MCF 10A (cell line): ENCODE measurements around the gene IFNA1. TPM values are rescaled to one million over a fixed set of nuclear protein-coding genes. Genes with fewer than 3 reads are reported as not detected.

Experiments
- BruUV-seq: library from RNA; stranded (reverse); fragments of 400-500 nt; replicated peaks from 2 replicates; lab custom pipeline; 2021; lab: Mats Ljungman, UMichigan
- CTCF ChIA-PET: fragments of 300-600 bp; sonication (Branson Sonifier 250); formaldehyde crosslinking; extraction: SDS; loops from one replicate; lab custom pipeline; 2021; ENCODE audit warnings: antibody characterized with exemption, inconsistent platforms; lab: Yijun Ruan, JAX
- POLR2A ChIA-PET: fragments of 300-600, 350-650 bp; sonication (Branson Sonifier 250); formaldehyde crosslinking; extraction: SDS; loops from one replicate; lab custom pipeline; 2020; ENCODE audit warnings: antibody characterized with exemption, inconsistent platforms; lab: Yijun Ruan, JAX
- DNase-seq: peaks from one replicate; pipeline ENCODE4 v3.0.0-alpha.2; 2018; ENCODE audit not compliant: unreplicated experiment
- H3K27ac Mint-ChIP-seq: one replicate; pipeline ENCODE4 v1.8.0; 2022; ENCODE audit warnings: mild to moderate bottlenecking, low read depth, mixed read lengths; ENCODE audit not compliant: unreplicated experiment
- H3K27me3 Mint-ChIP-seq: one replicate; pipeline ENCODE4 v1.8.0; 2022; ENCODE audit warnings: mixed read lengths; ENCODE audit not compliant: insufficient read depth, unreplicated experiment
- H3K36me3 Mint-ChIP-seq: one replicate; pipeline ENCODE4 v1.8.0; 2022; ENCODE audit warnings: mild to moderate bottlenecking, moderate library complexity, mixed read lengths; ENCODE audit not compliant: insufficient read depth, unreplicated experiment
- H3K4me1 Mint-ChIP-seq: one replicate; pipeline ENCODE4 v1.8.0; 2022; ENCODE audit warnings: mixed read lengths; ENCODE audit not compliant: insufficient read depth, unreplicated experiment
- H3K4me3 Mint-ChIP-seq: one replicate; pipeline ENCODE4 v1.8.0; 2022; ENCODE audit warnings: mild to moderate bottlenecking, moderate library complexity, mixed read lengths; ENCODE audit not compliant: unreplicated experiment
- H3K9me3 Mint-ChIP-seq: one replicate; pipeline ENCODE4 v1.8.0; 2022; ENCODE audit warnings: mixed read lengths; ENCODE audit not compliant: unreplicated experiment
- CTCF ChIP-seq: fragments of 200-600 bp; IDR thresholded peaks from one replicate; pipeline ENCODE4 v1.8.0; 2022; ENCODE audit warnings: antibody characterized with exemption, mild to moderate bottlenecking; ENCODE audit not compliant: unreplicated experiment
- intact Hi-C: fragments of 100-400 bp; cut with micrococcal nuclease; formaldehyde crosslinking; loops from 2 replicates; pipeline ENCODE4 v1.14.1; 2022
- total RNA-seq: library from RNA; stranded (reverse); gene quantifications from 2 replicates; pipeline ENCODE4 v1.2.3, GENCODE V29; 2022

Gene IFNA1
- total RNA-seq, 1 experiment from 2014 or later: not detected

GRCh38 chr9:21473236-21473635 is 33.0 kb downstream of the IFNA1 start:
- BruUV-seq: no TSS peak
- ChIA-PET POLR2A (no interaction called here), CTCF (interaction anchor here (0.7 to 1.7 kb wide), 3 partner anchors 19 to 771 kb away, joined by 3 to 7 read pairs (median 3); no protein-coding TSS in a partner anchor)
- Mint-ChIP-seq H3K4me3 (no peak overlapping the region), H3K4me1 (no peaks in the 10 kb centered on the region), H3K9me3 (no peaks in the 10 kb centered on the region), H3K36me3 (no peaks in the 10 kb centered on the region), H3K27me3 (no peaks in the 10 kb centered on the region), H3K27ac (no peak overlapping the region)
- no peak for DNase-seq
- intact Hi-C loops: loop anchor here (10.0 kb wide), 1 partner anchor 242 kb away; no protein-coding TSS in a partner anchor
- no peak for TF ChIP-seq CTCF

GRCh38 chr9:21477466-21477865 is 37.2 kb downstream of the IFNA1 start:
- intact Hi-C loops: loop anchor here (10.0 kb wide), 1 partner anchor 237 kb away; no protein-coding TSS in a partner anchor
- ChIA-PET CTCF (interaction anchor here (0.6 to 1.0 kb wide), 2 partner anchors 287 to 763 kb away, joined by 3 to 4 read pairs; no protein-coding TSS in a partner anchor), POLR2A (no interaction called here)
- TF ChIP-seq CTCF: no peak
- no TSS peak for BruUV-seq
- no peak overlapping the region for H3K27ac Mint-ChIP-seq
- no peaks in the 10 kb centered on the region for H3K9me3 Mint-ChIP-seq
- H3K27me3 Mint-ChIP-seq: no peaks in the 10 kb centered on the region
- H3K4me3 Mint-ChIP-seq: no peak overlapping the region
- DNase-seq: no peak
- no peaks in the 10 kb centered on the region for H3K4me1 Mint-ChIP-seq
- no peaks in the 10 kb centered on the region for H3K36me3 Mint-ChIP-seq

GRCh38 chr9:21479152-21479702 is 39.0 kb downstream of the IFNA1 start:
- BruUV-seq: no TSS peak
- Mint-ChIP-seq H3K27ac (no peak overlapping the region), H3K4me3 (no peak overlapping the region), H3K9me3 (no peaks in the 10 kb centered on the region), H3K4me1 (no peaks in the 10 kb centered on the region), H3K27me3 (no peaks in the 10 kb centered on the region), H3K36me3 (peaks cover 4% of the 10 kb centered on the region)
- ChIA-PET CTCF (interaction anchor here (0.7 to 0.8 kb wide), 2 partner anchors 14 to 764 kb away, joined by 3 read pairs; no protein-coding TSS in a partner anchor), POLR2A (no interaction called here)
- no peak for TF ChIP-seq CTCF
- peak; percentile 5 for DNase-seq
- intact Hi-C loops: loop anchor here (10.0 kb wide), 1 partner anchor 236 kb away; no protein-coding TSS in a partner anchor

- H3K9me3 Mint-ChIP-seq: peaks cover 11% of the 10 kb centered on the region
- no peak overlapping the region for H3K4me3 Mint-ChIP-seq
- peaks cover 7% of the 10 kb centered on the region for H3K36me3 Mint-ChIP-seq
- ChIA-PET POLR2A (no interaction called here), CTCF (interaction anchor here (0.6 to 1.1 kb wide), 4 partner anchors 15 to 971 kb away, joined by 3 to 4 read pairs (median 4); no protein-coding TSS in a partner anchor)
- H3K27ac Mint-ChIP-seq: no peak overlapping the region
- intact Hi-C loops: no loop called here
- DNase-seq: no peak
- no peak for TF ChIP-seq CTCF
- no peaks in the 10 kb centered on the region for H3K27me3 Mint-ChIP-seq
- no TSS peak for BruUV-seq
- no peaks in the 10 kb centered on the region for H3K4me1 Mint-ChIP-seq
These were observed 41.3 kb downstream of the IFNA1 start for GRCh38 chr9:21481470-21482056.
